Stimulated activated CD8-positive, alpha-beta memory T cell treated with anti-CD3 and anti-CD28 coated beads, Interleukin-4, amount 100 ng/mL, for 4 hours (primary cell): Measurements from ENCODE around the gene FAM184A.
"Not testable (repeated sequence)": the region's sequence is repeated elsewhere in the genome, so short reads cannot be mapped to it uniquely, and the experiment has no call there.

ENCODE experiments used
- DNase-seq, 2 donors: peaks; one replicate each; pipeline ENCODE4 v3.0.0-alpha.2; 2020; ENCODE audit warnings: low read depth in 2 of 2, low spot score in 1 of 2

FAM184A gene

GRCh38 chr6:119020597-119021561 is 57.6 kb downstream of the FAM184A start:
- DNase-seq = no peak

GRCh38 chr6:119015165-119015564 is 63.3 kb downstream of the FAM184A start:
- not testable (repeated sequence) for DNase-seq

- DNase-seq = no peak
These were observed 65.9 kb downstream of the FAM184A start for GRCh38 chr6:119012521-119012920.

- DNase-seq = not testable (repeated sequence)
These were observed 69.2 kb downstream of the FAM184A start for GRCh38 chr6:119009266-119009665.

- no peak for DNase-seq
These were observed 71.5 kb downstream of the FAM184A start for GRCh38 chr6:119006974-119007373.

- DNase-seq = no peak
These were observed 76.4 kb downstream of the FAM184A start for GRCh38 chr6:119002069-119002468.

GRCh38 chr6:118999494-119000040 is 78.9 kb downstream of the FAM184A start:
- DNase-seq = no peak

- DNase-seq = not testable (repeated sequence)
These were observed 81.0 kb downstream of the FAM184A start for GRCh38 chr6:118997426-118997825.

- no peak for DNase-seq
These were observed 82.1 kb downstream of the FAM184A start for GRCh38 chr6:118996289-118996820.

GRCh38 chr6:118993803-118994251 is 84.6 kb downstream of the FAM184A start:
- DNase-seq = no peak

GRCh38 chr6:118993358-118993757 is 85.1 kb downstream of the FAM184A start:
- DNase-seq = no peak

- DNase-seq = no peak
These were observed 86.2 kb downstream of the FAM184A start for GRCh38 chr6:118992186-118992795.

- no peak for DNase-seq
These were observed 92.2 kb downstream of the FAM184A start for GRCh38 chr6:118986312-118986711.

GRCh38 chr6:118985123-118985830 is 93.2 kb downstream of the FAM184A start:
- no peak for DNase-seq

- DNase-seq = no peak
These were observed 94.1 kb downstream of the FAM184A start for GRCh38 chr6:118984342-118984741.

- no peak for DNase-seq
These were observed 95.9 kb downstream of the FAM184A start for GRCh38 chr6:118982575-118982911.

- DNase-seq = no peak
These were observed 96.4 kb downstream of the FAM184A start for GRCh38 chr6:118981884-118982574.

GRCh38 chr6:118980063-118980462 is 98.4 kb downstream of the FAM184A start:
- DNase-seq = no peak

GRCh38 chr6:118974790-118975189 is 103.7 kb downstream of the FAM184A start:
- no peak for DNase-seq

- no peak for DNase-seq
These were observed 106.8 kb downstream of the FAM184A start for GRCh38 chr6:118971682-118972081.

- no peak for DNase-seq
These were observed 107.6 kb downstream of the FAM184A start for GRCh38 chr6:118970866-118971265.
